ENCODE data around the gene TPRG1.

Gene TPRG1

DNA sequence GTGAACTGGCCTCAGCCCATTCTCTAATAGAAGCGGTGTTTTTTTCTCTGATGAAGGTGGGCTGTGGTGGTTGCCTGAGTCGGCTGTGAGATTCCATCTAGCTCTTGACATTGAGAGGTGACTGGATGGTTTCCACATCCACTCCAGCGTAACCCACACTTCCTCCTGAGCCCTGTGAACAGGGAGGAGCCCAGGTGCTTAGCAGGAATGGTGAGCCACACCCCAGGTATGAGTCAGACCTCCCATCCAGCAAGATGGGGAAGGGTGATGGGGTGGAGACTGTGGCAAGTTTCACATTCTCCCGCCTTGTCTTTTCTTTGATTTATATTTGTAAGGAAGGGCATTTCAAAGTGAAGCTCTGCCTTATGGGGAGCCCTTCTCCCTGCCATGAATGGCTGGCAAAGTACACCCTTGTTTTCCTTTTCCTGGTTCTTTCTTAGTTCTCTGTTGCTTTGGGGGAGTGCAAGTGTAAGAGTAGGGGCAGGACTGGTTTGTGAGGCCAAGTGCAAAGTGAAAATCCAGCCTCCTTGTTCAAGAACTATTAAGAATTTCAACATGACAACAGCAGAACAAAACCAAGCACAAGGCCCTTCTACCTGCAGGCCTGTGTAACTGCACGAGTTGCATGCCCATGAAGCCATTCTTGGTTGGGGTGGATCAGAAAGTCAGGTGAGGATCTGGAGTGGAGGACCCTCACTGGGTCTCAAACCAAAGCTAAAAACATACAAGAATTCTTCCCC lies 4.6 kb upstream of the TPRG1 start:
- no peak for DNase-seq

- DNase-seq, result no peak
Measured at GRCh38 chr3:189168711-189169110, 3.1 kb upstream of the TPRG1 start.

- DNase-seq, result no peak
Measured at GRCh38 chr3:189169728-189170127, 2.0 kb upstream of the TPRG1 start.

DNA sequence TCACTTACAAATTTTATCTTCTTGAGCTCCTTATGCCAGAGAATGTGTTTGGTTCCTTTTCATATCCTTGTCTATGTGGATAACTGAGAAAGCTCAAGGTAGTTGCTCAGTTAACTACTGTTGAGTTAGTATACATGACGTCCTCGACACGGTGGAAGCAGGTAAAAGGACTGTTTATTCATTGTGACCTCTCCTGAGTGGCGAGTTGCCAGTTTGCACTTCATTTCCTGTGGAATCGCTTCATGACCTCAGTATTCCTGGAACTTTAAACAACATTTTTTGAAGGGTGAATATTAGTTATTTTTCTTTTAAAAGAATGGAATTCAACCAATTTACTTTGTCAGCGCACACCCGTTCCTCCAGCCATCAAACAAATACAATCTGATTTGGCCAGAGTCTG lies 1.2 kb upstream of the TPRG1 start:
- no peak for DNase-seq

DNA sequence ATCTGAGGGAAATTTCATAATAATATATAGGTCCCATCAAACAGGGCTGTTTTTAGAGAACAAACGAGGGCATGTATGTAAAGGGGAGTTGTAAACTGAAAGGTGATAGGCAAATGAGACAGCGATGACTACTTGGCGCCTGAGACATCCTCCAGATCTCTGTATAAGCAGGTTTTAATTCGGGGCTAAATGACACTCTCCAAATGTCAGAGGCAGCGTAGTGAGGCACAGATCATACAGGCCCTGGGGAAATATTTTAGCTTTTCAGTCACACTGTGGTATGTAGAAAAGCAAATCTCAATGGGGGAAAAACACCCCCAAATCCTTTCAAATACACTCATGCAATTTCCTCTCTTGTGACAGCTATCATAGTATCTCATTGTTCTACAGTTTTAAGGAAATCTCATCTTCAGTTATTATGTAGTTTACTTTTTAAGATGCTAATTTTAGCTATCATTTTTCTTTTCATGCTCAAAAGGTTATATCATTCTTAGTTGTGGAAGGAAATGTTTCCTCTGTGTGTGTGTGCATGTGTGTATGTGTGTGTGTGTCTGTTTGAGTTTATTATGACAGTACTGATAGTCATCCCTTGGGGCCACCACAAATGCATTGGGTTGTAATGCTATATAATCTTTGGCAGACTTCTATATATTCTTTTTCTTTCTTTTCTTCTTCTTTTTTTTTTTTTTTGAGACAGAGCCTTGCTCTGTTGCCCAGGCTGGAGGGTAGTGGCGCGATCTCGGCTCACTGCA lies 1.1 kb downstream of the TPRG1 start:
- no peak for DNase-seq

DNA sequence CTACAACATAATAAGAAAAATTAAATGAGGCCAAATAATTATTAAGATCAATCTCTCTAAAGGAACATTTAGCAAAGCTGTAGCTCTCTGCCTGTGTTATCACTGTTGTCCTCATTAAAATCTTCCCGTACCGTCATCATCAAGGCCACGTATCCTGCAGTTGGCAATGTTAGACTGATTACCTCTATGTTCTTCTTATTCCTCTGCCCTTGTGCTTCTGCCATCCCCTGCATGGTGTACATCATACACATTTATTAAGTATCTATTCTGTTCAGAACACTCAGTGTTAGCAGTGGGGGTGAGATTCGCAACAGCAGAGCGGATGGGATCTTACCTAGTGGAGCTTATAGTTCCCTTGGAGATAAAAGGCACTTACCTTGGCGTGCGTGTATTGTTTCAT lies 12.8 kb downstream of the TPRG1 start:
- DNase-seq, result no peak

DNA sequence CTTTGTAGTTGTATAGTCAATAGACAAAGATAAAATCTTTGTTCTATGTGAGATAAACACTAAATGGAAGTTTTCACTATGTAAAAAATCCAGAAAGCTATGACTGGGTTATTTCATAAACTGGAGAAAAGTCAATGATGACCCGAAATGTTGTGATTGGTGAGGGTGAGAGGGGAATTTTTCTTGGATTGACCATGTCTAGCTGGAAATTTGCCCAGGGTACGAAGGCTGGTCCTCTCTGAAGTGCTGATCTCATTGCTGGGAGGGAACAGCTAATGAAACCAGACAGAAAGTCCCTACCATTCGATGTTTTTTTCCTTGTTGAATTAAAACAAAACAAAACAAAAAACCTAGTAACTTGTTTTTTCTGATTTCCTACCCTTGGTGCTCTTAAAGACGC lies 14.3 kb downstream of the TPRG1 start:
- DNase-seq, result no peak

- no peak for DNase-seq
Measured at GRCh38 chr3:189188466-189188865, 16.7 kb downstream of the TPRG1 start.

GRCh38 chr3:189192725-189193124 lies 21.0 kb downstream of the TPRG1 start:
- DNase-seq, result no peak

- DNase-seq, result peak in 1 of 2 experiments; percentile 27
Measured at GRCh38 chr3:189195302-189195701, 23.5 kb downstream of the TPRG1 start.

- DNase-seq, result no peak
Measured at GRCh38 chr3:189202106-189202505, 30.3 kb downstream of the TPRG1 start.

- DNase-seq, result no peak
Measured at GRCh38 chr3:189202583-189202982, 30.8 kb downstream of the TPRG1 start.

DNA sequence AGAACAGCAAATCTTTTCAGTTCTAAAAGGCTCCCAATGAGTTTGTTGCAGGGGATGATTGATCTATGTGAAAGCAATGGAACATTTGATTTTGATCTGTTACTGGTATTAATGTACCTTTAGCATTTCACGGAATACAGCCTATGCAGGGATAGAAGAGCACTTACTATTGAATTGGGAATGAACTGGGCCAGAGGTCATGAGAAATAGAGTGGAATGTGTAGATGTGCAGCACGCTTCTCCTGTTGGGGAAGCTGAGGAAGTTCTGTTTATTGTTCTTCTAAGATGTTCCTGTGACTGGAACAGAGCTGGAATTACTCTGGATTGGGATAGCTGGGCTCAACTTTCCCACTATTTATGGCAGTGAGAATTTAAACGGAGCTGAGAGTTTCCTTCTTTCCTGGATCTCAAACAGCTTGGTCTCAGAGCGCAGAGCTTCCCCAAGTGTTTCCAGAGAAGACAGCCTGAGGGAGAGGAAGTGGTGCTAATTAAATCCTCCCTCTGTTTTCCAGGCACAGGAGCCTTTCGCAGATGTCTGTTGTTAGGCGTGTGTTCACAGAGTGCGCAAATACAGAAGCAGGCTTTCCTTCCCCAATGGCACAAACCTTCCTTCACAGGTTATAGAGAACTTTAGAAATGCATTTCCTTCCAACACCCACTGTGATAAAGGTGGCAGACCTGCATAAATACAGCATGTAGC lies 32.5 kb downstream of the TPRG1 start:
- no peak for DNase-seq

- DNase-seq, result no peak
Measured at GRCh38 chr3:189204937-189205336, 33.2 kb downstream of the TPRG1 start.

DNA sequence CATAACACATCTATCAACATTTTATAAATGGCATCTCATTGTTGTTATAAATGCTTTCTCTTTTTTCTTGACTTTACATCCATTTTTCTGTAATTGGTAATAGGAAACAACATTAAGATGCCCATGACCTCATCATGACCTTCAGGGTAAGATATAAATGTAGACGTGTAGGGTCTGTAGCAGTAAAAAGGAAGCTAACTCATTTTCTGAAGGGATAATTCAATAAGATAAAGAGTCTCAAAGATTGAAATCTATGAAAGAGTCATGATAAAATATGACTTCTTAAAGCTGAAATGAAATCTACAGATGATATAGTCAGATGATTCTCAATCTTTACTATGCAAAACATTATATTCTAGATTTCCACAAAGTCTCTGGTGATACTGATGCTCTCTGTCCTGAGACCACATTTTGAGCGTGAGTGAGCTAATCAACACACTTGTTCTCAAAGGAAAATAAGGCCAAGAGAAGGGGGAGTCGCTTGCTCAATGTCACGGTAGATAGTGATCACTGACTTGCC lies 38.5 kb downstream of the TPRG1 start:
- no peak for DNase-seq

- DNase-seq, result no peak
Measured at GRCh38 chr3:189212681-189213080, 40.9 kb downstream of the TPRG1 start.

DNA sequence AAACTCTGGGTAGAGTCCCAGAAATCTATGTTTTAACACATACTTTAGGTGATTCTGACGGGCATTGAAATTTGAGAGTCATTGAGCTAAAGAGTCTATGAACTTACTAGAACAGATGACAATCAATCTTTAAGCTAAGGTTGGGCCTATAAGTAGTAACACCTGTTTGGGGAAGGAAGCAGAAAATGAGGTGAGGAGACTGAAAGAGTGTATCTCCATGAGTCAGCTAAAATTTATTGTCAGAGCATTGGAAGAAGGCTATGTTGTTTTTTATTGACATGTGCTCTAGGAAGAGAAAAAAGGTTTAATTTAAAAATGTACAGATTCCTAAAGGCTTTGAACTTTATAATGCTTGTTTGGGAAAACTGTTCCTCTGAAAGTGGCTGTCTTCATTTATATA lies 42.9 kb downstream of the TPRG1 start:
- DNase-seq, result no peak

GRCh38 chr3:189222927-189223636 lies 51.3 kb downstream of the TPRG1 start:
- no peak for DNase-seq

GRCh38 chr3:189225431-189225830 lies 53.7 kb downstream of the TPRG1 start:
- no peak for DNase-seq

DNA sequence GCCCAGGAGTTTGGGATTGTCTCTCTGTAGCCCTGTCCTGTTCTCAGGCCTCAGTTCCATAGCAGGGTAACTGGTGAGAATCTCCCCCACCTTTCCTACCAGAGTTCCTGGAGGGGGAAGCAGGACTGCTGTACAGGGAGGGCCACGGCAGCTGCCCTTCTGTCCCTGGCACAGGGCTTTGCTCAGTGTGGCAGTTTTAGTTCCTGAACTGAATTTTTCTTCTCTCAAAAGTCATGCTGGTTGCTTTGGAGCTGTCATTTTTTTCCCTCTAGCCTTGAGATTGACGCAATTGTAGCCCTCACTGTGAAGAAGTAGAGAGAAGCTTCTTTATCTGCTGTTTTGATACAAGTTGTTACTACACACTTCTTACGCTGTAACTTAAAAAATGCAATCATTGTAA lies 55.5 kb downstream of the TPRG1 start:
- DNase-seq, result no peak

- no peak for DNase-seq
Measured at GRCh38 chr3:189229196-189229828, 57.5 kb downstream of the TPRG1 start.

DNA sequence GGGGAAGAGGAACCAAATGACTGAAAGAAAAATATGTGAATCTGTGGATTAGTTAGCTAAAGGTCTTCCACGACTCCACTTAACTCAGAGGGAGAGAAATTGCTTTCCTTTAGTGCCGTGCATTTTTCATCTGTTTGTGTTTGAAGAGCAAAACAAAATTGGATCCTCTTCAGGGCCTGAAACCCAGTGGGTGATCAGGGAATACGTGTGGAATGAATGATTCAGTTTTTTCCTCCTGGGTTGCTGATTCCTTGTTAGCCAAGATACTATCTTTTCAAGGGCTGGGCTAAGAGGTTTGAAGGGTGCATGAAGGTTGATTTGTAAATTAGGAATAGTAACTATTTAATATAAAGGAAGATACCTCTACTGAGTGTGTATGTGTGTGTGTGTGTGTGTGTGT lies 61.0 kb downstream of the TPRG1 start:
- no peak for DNase-seq

Measured in activated T-cell treated with anti-CD3 and anti-CD28 coated beads, Interleukin-2, amount 50 U/mL, for 48 hours (primary cell).